Stimulated activated CD4-positive, alpha-beta T cell treated with anti-CD3 and anti-CD28 coated beads, Interleukin-2, amount 100 ng/mL, for 48 hours (primary cell): ENCODE data around the gene KCNQ4.

ENCODE experiments used
- DNase-seq, 2 donors: peaks; one replicate each; pipeline ENCODE4 v3.0.0-alpha.2; 2020

KCNQ4 gene

GRCh38 chr1:40780678-40781607, 2.6 kb upstream of the KCNQ4 start:
- DNase-seq: no peak

GRCh38 chr1:40781608-40781971, 2.0 kb upstream of the KCNQ4 start:
- no peak for DNase-seq

GRCh38 chr1:40782371-40782956, 1.1 kb upstream of the KCNQ4 start:
- DNase-seq: no peak

- no peak for DNase-seq
These were observed 669 bp downstream of the KCNQ4 start for GRCh38 chr1:40784141-40784770.

- DNase-seq: no peak
These were observed 1.2 kb downstream of the KCNQ4 start for GRCh38 chr1:40784771-40785151.

- DNase-seq: no peak
These were observed 1.9 kb downstream of the KCNQ4 start for GRCh38 chr1:40785446-40785845.

- no peak for DNase-seq
These were observed 2.8 kb downstream of the KCNQ4 start for GRCh38 chr1:40786171-40786994.

GRCh38 chr1:40786995-40787705, 3.6 kb downstream of the KCNQ4 start:
- no peak for DNase-seq

GRCh38 chr1:40787737-40788560, 4.4 kb downstream of the KCNQ4 start:
- no peak for DNase-seq

- no peak for DNase-seq
These were observed 5.2 kb downstream of the KCNQ4 start for GRCh38 chr1:40788561-40789341.

- DNase-seq: no peak
These were observed 5.7 kb downstream of the KCNQ4 start for GRCh38 chr1:40789342-40789598.

GRCh38 chr1:40789661-40790430, 6.3 kb downstream of the KCNQ4 start:
- DNase-seq: no peak

GRCh38 chr1:40792036-40792435, 8.4 kb downstream of the KCNQ4 start:
- no peak for DNase-seq

GRCh38 chr1:40793617-40794016, 10.0 kb downstream of the KCNQ4 start:
- no peak for DNase-seq

- no peak for DNase-seq
These were observed 10.5 kb downstream of the KCNQ4 start for GRCh38 chr1:40794048-40794447.

GRCh38 chr1:40794974-40795715, 11.6 kb downstream of the KCNQ4 start:
- DNase-seq: no peak

- no peak for DNase-seq
These were observed 12.4 kb downstream of the KCNQ4 start for GRCh38 chr1:40795811-40796586.

- DNase-seq: no peak
These were observed 13.5 kb downstream of the KCNQ4 start for GRCh38 chr1:40796939-40797667.
